Chondrocyte (in vitro differentiated cells): ENCODE measurements around the gene MAPK8IP2. TPM values are rescaled to one million over a fixed set of nuclear protein-coding genes. Genes with fewer than 3 reads are reported as not detected.

Source experiments
- DNase-seq: peaks from one replicate; pipeline ENCODE4 v3.0.0; 2021; ENCODE audit warnings: mixed read lengths, low spot score
- H3K27ac Mint-ChIP-seq: one replicate; pipeline ENCODE4 v1.8.0; 2021; ENCODE audit warnings: mild to moderate bottlenecking, moderate library complexity, mixed read lengths; ENCODE audit not compliant: unreplicated experiment
- H3K27me3 Mint-ChIP-seq: 2 replicates; pipeline ENCODE4 v1.8.0; 2021; ENCODE audit warnings: low read depth, mixed read lengths
- H3K36me3 Mint-ChIP-seq: 2 replicates; pipeline ENCODE4 v1.8.0; 2021; ENCODE audit warnings: low read depth, mixed read lengths
- H3K4me1 Mint-ChIP-seq: 2 replicates; pipeline ENCODE4 v1.8.0; 2021; ENCODE audit warnings: low read depth, mild to moderate bottlenecking, mixed read lengths
- H3K4me3 Mint-ChIP-seq: one replicate; pipeline ENCODE4 v1.8.0; 2021; ENCODE audit warnings: mild to moderate bottlenecking, moderate library complexity, mixed read lengths; ENCODE audit not compliant: unreplicated experiment
- H3K9me3 Mint-ChIP-seq: 2 replicates; pipeline ENCODE4 v1.8.0; 2021; ENCODE audit warnings: low read depth, mixed read lengths
- total RNA-seq: library from RNA; stranded (reverse); gene quantifications from 3 replicates; pipeline ENCODE4 v1.2.1, GENCODE V29; 2021
- TF ChIP-seq, protein P1 (sequence below): fragments of 200-600 bp; sonication (generic); IDR thresholded peaks from 2 replicates; pipeline ENCODE4 v1.5.0; 2021; ENCODE audit warnings: antibody characterized with exemption, mild to moderate bottlenecking, moderate library complexity

MAPK8IP2 gene
- total RNA-seq, 1 donor from 2014 or later = 4.1 TPM

DNA sequence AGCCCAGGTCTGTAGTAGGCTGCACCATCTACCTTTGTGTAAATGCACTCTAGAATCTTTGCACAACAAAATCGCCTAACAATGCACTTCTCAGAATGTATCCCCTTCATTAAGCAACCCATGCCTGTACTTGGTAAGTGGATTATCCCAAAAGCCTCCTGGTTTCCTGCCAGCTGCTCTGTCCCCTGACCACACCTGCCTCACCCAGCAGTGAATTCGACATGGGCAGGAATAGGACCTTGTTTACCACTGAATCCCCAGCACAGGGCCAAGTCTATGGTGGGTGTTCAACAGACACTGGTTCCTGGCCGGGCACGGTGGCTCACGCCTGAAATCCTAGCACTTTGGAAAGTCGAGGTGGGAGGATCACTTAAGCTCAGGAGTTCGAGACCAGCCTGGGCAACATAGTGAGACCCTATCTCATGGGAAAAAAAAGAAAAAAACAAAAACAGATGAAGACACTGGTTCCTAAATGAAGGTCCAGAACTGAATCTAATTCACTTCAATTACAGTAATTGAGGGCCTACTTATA, 32.8 kb upstream of the MAPK8IP2 start:
- Mint-ChIP-seq H3K27me3 (no peaks in the 10 kb centered on the region), H3K36me3 (peaks cover 20% of the 10 kb centered on the region), H3K4me1 (peaks cover 11% of the 10 kb centered on the region), H3K27ac (no peak overlapping the region), H3K4me3 (no peak overlapping the region), H3K9me3 (no peaks in the 10 kb centered on the region)
- DNase-seq = no peak
- TF ChIP-seq, protein P1, sequence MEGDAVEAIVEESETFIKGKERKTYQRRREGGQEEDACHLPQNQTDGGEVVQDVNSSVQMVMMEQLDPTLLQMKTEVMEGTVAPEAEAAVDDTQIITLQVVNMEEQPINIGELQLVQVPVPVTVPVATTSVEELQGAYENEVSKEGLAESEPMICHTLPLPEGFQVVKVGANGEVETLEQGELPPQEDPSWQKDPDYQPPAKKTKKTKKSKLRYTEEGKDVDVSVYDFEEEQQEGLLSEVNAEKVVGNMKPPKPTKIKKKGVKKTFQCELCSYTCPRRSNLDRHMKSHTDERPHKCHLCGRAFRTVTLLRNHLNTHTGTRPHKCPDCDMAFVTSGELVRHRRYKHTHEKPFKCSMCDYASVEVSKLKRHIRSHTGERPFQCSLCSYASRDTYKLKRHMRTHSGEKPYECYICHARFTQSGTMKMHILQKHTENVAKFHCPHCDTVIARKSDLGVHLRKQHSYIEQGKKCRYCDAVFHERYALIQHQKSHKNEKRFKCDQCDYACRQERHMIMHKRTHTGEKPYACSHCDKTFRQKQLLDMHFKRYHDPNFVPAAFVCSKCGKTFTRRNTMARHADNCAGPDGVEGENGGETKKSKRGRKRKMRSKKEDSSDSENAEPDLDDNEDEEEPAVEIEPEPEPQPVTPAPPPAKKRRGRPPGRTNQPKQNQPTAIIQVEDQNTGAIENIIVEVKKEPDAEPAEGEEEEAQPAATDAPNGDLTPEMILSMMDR = no peak

DNA sequence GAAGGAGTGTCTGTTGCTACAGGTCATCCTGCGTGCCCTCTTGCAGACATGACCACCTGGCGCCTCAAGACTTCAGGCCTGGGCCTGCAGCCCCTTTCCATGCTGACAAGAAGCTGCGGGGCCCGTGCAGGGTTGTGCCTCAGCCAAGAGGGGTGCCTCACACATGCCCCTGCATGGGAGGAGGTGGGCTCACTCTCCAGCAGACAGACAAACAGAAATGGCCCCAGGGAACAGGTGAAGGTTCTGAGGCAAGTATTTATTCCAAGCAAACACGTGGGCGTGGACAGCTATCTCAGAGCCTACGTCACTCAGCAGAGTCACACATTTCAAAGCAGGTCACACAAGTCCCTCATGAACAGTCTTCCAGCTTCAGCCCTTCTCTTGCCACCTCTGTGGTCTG, 32.0 kb upstream of the MAPK8IP2 start:
- TF ChIP-seq, protein P1 = no peak
- DNase-seq = no peak
- H3K36me3 Mint-ChIP-seq = peaks cover 20% of the 10 kb centered on the region
- no peaks in the 10 kb centered on the region for H3K27me3 Mint-ChIP-seq
- H3K27ac Mint-ChIP-seq = no peak overlapping the region
- no peak overlapping the region for H3K4me3 Mint-ChIP-seq
- H3K4me1 Mint-ChIP-seq = peaks cover 3% of the 10 kb centered on the region
- no peaks in the 10 kb centered on the region for H3K9me3 Mint-ChIP-seq

DNA sequence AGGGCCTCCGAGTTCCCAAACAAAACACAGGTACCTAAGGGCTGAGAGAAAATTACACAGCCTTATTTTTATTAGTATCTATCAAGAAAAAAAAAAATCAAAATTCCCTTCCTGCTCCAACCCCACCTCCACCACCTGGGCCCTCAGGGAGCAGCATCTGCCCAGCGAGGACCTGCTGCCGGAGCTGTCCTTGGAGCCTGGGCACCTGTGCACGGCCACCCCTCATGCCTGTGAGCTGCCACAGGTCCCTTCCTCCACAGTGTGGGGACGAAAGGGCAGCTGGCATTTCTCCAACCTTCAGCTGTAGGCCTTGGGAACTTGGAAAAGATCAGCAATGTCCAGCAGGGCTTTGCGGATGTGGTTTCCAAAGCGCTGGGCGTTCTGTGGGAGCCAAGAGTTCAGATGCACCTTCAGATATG, 31.5 kb upstream of the MAPK8IP2 start:
- no peaks in the 10 kb centered on the region for H3K27me3 Mint-ChIP-seq

DNA sequence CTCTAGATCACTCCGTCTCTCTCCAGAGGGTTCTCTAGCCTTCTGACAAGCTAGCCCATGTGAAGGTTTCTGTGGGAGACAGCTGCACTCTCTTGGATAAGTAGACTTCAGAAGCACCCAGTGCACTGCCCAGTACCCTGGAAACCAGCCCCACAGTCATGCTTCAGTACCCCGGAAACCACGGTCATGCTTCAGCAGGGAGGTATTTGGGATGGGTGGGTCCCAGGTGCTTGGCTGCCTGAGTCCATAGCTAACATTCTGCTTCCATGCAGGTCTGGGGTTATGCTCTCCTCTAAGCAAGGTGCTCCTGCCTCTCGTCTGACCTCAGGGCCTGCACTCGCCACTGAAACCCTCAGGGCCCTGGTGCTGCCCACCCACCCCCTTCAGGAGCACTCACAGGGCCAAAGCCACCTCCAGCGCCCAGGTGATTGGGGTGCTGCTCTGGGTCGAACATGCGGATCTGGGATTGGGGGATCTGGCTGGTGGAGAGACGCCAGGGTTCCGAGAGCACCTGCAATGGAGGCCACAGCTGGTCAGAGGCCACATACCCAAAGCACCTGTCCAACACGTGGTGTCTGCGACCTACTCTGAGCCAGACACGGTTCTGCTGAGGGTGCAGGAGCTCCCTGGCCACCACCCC, 30.6 kb upstream of the MAPK8IP2 start:
- no peaks in the 10 kb centered on the region for H3K4me1 Mint-ChIP-seq
- TF ChIP-seq, protein P1 = no peak
- no peak overlapping the region for H3K4me3 Mint-ChIP-seq

More for the DNA sequence above, 31.5 kb upstream of the MAPK8IP2 start:
- Mint-ChIP-seq H3K9me3 (no peaks in the 10 kb centered on the region), H3K36me3 (peaks cover 20% of the 10 kb centered on the region), H3K27ac (no peak overlapping the region), H3K4me1 (no peaks in the 10 kb centered on the region), H3K4me3 (no peak overlapping the region)
- TF ChIP-seq, protein P1 = no peak
- no peak for DNase-seq

DNA sequence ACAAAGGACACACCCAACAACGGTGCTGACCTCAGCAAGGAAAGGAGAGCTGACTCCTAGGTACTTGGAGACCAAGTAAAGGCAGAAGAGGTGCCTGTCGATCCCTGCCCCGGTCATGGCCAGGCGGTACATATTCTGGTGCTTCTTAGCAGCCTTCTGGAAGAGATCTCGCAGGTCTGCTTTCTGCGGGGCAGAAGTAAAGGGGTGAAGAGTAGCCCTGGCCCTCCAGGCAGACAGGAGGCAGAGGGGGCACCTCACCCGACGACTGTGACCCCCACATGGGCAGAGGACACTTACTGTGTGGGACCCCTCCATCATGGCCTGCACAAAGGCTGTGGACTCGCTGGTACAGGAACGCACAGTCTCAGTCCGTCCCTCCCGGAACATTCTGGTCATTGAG, 29.7 kb upstream of the MAPK8IP2 start:
- no peak overlapping the region for H3K27ac Mint-ChIP-seq
- no peaks in the 10 kb centered on the region for H3K27me3 Mint-ChIP-seq
- H3K4me1 Mint-ChIP-seq = no peaks in the 10 kb centered on the region
- no peak overlapping the region for H3K4me3 Mint-ChIP-seq
- H3K9me3 Mint-ChIP-seq = no peaks in the 10 kb centered on the region
- DNase-seq = no peak
- TF ChIP-seq, protein P1 = no peak
- H3K36me3 Mint-ChIP-seq = peaks cover 20% of the 10 kb centered on the region

More for the DNA sequence above, 30.6 kb upstream of the MAPK8IP2 start:
- Mint-ChIP-seq H3K27ac (no peak overlapping the region), H3K27me3 (no peaks in the 10 kb centered on the region), H3K36me3 (peaks cover 20% of the 10 kb centered on the region), H3K9me3 (no peaks in the 10 kb centered on the region)
- DNase-seq = no peak
